HEK293 (cell line): ENCODE measurements around the gene STX10.

Experiments used
- ATF2 ChIP-seq: fragments of 450-650 bp; formaldehyde crosslinking; IDR thresholded peaks from 2 replicates; pipeline ENCODE4 v1.5.1; 2016; ENCODE audit warnings: missing biosample characterization, missing genetic modification characterization, low read depth
- BCL11A ChIP-seq: fragments of 450-650 bp; formaldehyde crosslinking; IDR thresholded peaks from 2 replicates; pipeline ENCODE4 v1.5.1; 2016; ENCODE audit warnings: low read depth, missing biosample characterization, missing genetic modification characterization
- EGR2 ChIP-seq: fragments of 450-650 bp; formaldehyde crosslinking; IDR thresholded peaks from 2 replicates; pipeline ENCODE4 v1.5.1; 2016; ENCODE audit warnings: low read depth, missing biosample characterization, missing genetic modification characterization
- GLIS2 ChIP-seq: fragments of 450-650 bp; formaldehyde crosslinking; IDR thresholded peaks from 2 replicates; pipeline ENCODE4 v1.5.1; 2016; ENCODE audit warnings: missing biosample characterization, missing genetic modification characterization
- IKZF3 ChIP-seq: fragments of 450-650 bp; IDR thresholded peaks from 2 replicates; pipeline ENCODE4 v1.5.0; 2018; ENCODE audit warnings: missing biosample characterization, mild to moderate bottlenecking, missing genetic modification characterization, moderate library complexity
- KLF10 ChIP-seq: fragments of 450-650 bp; IDR thresholded peaks from 2 replicates; pipeline ENCODE4 v1.5.1; 2018; ENCODE audit warnings: missing biosample characterization, mild to moderate bottlenecking, missing genetic modification characterization
- KLF17 ChIP-seq: fragments of 450-650 bp; formaldehyde crosslinking; IDR thresholded peaks from 2 replicates; pipeline ENCODE4 v1.5.1; 2016; ENCODE audit warnings: missing biosample characterization, missing genetic modification characterization
- KLF7 ChIP-seq: fragments of 450-650 bp; formaldehyde crosslinking; IDR thresholded peaks from 2 replicates; pipeline ENCODE4 v1.5.1; 2016; ENCODE audit warnings: missing biosample characterization, missing genetic modification characterization, borderline replicate concordance
- KLF8 ChIP-seq: fragments of 450-650 bp; formaldehyde crosslinking; IDR thresholded peaks from 2 replicates; pipeline ENCODE4 v1.5.1; 2016; ENCODE audit warnings: missing biosample characterization, missing genetic modification characterization
- PATZ1 ChIP-seq: fragments of 450-650 bp; formaldehyde crosslinking; IDR thresholded peaks from 2 replicates; pipeline ENCODE4 v1.5.1; 2016; ENCODE audit warnings: missing biosample characterization, missing genetic modification characterization
- PRDM10 ChIP-seq: fragments of 450-650 bp; formaldehyde crosslinking; IDR thresholded peaks from 2 replicates; pipeline ENCODE4 v1.5.1; 2016; ENCODE audit warnings: missing biosample characterization, missing genetic modification characterization
- SP3 ChIP-seq: fragments of 450-650 bp; formaldehyde crosslinking; IDR thresholded peaks from 2 replicates; pipeline ENCODE4 v1.5.1; 2016; ENCODE audit warnings: missing biosample characterization, missing genetic modification characterization
- SP7 ChIP-seq: fragments of 450-650 bp; formaldehyde crosslinking; IDR thresholded peaks from 2 replicates; pipeline ENCODE4 v1.5.1; 2016; ENCODE audit warnings: missing biosample characterization, missing genetic modification characterization
- ZBTB21 ChIP-seq: fragments of 450-650 bp; formaldehyde crosslinking; IDR thresholded peaks from 2 replicates; pipeline ENCODE4 v1.5.1; 2017; ENCODE audit warnings: missing biosample characterization, missing genetic modification characterization
- ZBTB44 ChIP-seq: fragments of 450-650 bp; IDR thresholded peaks from 2 replicates; pipeline ENCODE4 v1.5.1; 2018; ENCODE audit warnings: missing biosample characterization, mild to moderate bottlenecking, missing genetic modification characterization
- ZBTB8A ChIP-seq: fragments of 450-650 bp; formaldehyde crosslinking; IDR thresholded peaks from 2 replicates; pipeline ENCODE4 v1.5.1; 2016; ENCODE audit warnings: missing biosample characterization, missing genetic modification characterization
- ZFHX2 ChIP-seq: fragments of 450-650 bp; formaldehyde crosslinking; conservative IDR thresholded peaks from 2 replicates; pipeline ENCODE4 v1.5.1; 2016; ENCODE audit warnings: missing biosample characterization, missing genetic modification characterization
- ZNF146 ChIP-seq: fragments of 450-650 bp; formaldehyde crosslinking; IDR thresholded peaks from 2 replicates; pipeline ENCODE4 v1.5.1; 2016; ENCODE audit warnings: missing biosample characterization, missing genetic modification characterization
- ZNF292 ChIP-seq: fragments of 450-650 bp; formaldehyde crosslinking; IDR thresholded peaks from 2 replicates; pipeline ENCODE4 v1.5.1; 2016; ENCODE audit warnings: low read depth, missing biosample characterization, missing genetic modification characterization, borderline replicate concordance
- ZNF37A ChIP-seq: fragments of 450-650 bp; IDR thresholded peaks from 2 replicates; pipeline ENCODE4 v1.5.1; 2018; ENCODE audit warnings: missing biosample characterization, missing genetic modification characterization
- ZNF391 ChIP-seq: fragments of 450-650 bp; formaldehyde crosslinking; IDR thresholded peaks from 2 replicates; pipeline ENCODE4 v1.5.1; 2016; ENCODE audit warnings: low read depth, missing biosample characterization, missing genetic modification characterization, borderline replicate concordance
- ZNF629 ChIP-seq: fragments of 450-650 bp; formaldehyde crosslinking; IDR thresholded peaks from 2 replicates; pipeline ENCODE4 v1.5.1; 2017; ENCODE audit warnings: missing biosample characterization, missing genetic modification characterization
- ZNF639 ChIP-seq: fragments of 450-650 bp; formaldehyde crosslinking; IDR thresholded peaks from 2 replicates; pipeline ENCODE4 v1.5.1; 2016; ENCODE audit warnings: missing biosample characterization, missing genetic modification characterization
- ZNF654 ChIP-seq: fragments of 450-650 bp; formaldehyde crosslinking; IDR thresholded peaks from 2 replicates; pipeline ENCODE4 v1.5.1; 2016; ENCODE audit warnings: low read depth, missing biosample characterization, missing genetic modification characterization
- ZNF747 ChIP-seq: fragments of 450-650 bp; formaldehyde crosslinking; IDR thresholded peaks from 2 replicates; pipeline ENCODE4 v1.5.1; 2016; ENCODE audit warnings: missing biosample characterization, missing genetic modification characterization
- ZNF843 ChIP-seq: fragments of 450-650 bp; formaldehyde crosslinking; IDR thresholded peaks from 2 replicates; pipeline ENCODE4 v1.5.1; 2016; ENCODE audit warnings: missing biosample characterization, missing genetic modification characterization
- ZSCAN16 ChIP-seq: fragments of 450-650 bp; formaldehyde crosslinking; IDR thresholded peaks from 2 replicates; pipeline ENCODE4 v1.5.1; 2016; ENCODE audit warnings: missing biosample characterization, missing genetic modification characterization

STX10 gene

GRCh38 chr19:13118424-13119193, 31.6 kb downstream of the STX10 start (continued):
- TF ChIP-seq SP7 (tag by site-specific recombination) (peak; percentile 67), ZBTB21 (tag by site-specific recombination) (no peak), ZNF654 (tag by site-specific recombination) (no peak), ZNF37A (tag by site-specific recombination) (no peak), ZSCAN16 (tag by site-specific recombination) (no peak), ZNF843 (tag by site-specific recombination) (peak; percentile 53; the same call in 1 of the 2 replicates), KLF8 (tag by site-specific recombination) (peak; percentile 50; the same call in 1 of the 2 replicates), ZNF629 (tag by site-specific recombination) (0 out of 2 replicates have a peak, but pooled peaks have one; percentile 36), ZBTB44 (no peak), BCL11A (tag by site-specific recombination) (0 out of 2 replicates have a peak, but pooled peaks have one; percentile 52), GLIS2 (tag by site-specific recombination) (peak; percentile 82), ATF2 (tag by site-specific recombination) (no peak), ZNF146 (peak; percentile 2; the same call in 1 of the 2 replicates), KLF7 (0 out of 2 replicates have a peak, but pooled peaks have one; percentile 41), SP3 (tag by site-specific recombination) (peak; percentile 86), IKZF3 (no peak), KLF17 (tag by site-specific recombination) (0 out of 2 replicates have a peak, but pooled peaks have one; percentile 66), PATZ1 (tag by site-specific recombination) (peak; percentile 94), ZNF292 (tag by site-specific recombination) (0 out of 2 replicates have a peak, but pooled peaks have one; percentile 26), ZFHX2 (tag by site-specific recombination) (peak; percentile 99), ZNF747 (tag by site-specific recombination) (no peak), ZNF391 (tag by site-specific recombination) (peak; percentile 52; the same call in 1 of the 2 replicates), EGR2 (peak; percentile 99), ZNF639 (tag by site-specific recombination) (peak; percentile 76), KLF10 (tag by site-specific recombination) (peak; percentile 45; the same call in 1 of the 2 replicates), PRDM10 (tag by site-specific recombination) (peak; percentile 42; the same call in 1 of the 2 replicates), ZBTB8A (tag by site-specific recombination) (0 out of 2 replicates have a peak, but pooled peaks have one; percentile 34)
